Measurements from ENCODE around the gene TMEM154.

The TMEM154 gene

GRCh38 chr4:152588869-152589268 is 90.9 kb downstream of the TMEM154 start:
- H2AFZ ChIP-seq (ENCODE audit: low read depth, low read length), result no peak overlapping the region
- H3K4me3 ChIP-seq (ENCODE audit: low read length), result no peak overlapping the region
- H3K79me2 ChIP-seq (ENCODE audit: low read length), result no peaks in the 10 kb centered on the region
- TF ChIP-seq EZH2phosphoT487 (IDR thresholded peaks at IDR 0.05; ENCODE audit: low read depth), result no peak
- TF ChIP-seq CTCF (IDR thresholded peaks at IDR 0.05; ENCODE audit: low read depth, low read length), result no peak
- H3K27me3 ChIP-seq (ENCODE audit: low read depth, low read length), result peaks cover 10% of the 10 kb centered on the region; the same call in 1 of the 2 replicates
- peaks cover 36% of the 10 kb centered on the region for H3K4me1 ChIP-seq (ENCODE audit: low read length)
- H3K9me3 ChIP-seq (ENCODE audit: insufficient read depth, low read length), result no peaks in the 10 kb centered on the region
- H3K4me2 ChIP-seq (ENCODE audit: low read length), result no peak overlapping the region
- no peak overlapping the region for H3K27ac ChIP-seq (ENCODE audit: low read length)
- no peak overlapping the region for H3K9ac ChIP-seq (ENCODE audit: low read length)
- no peaks in the 10 kb centered on the region for H3K36me3 ChIP-seq (replicated peaks; ENCODE audit: low read depth, low read length)
- H4K20me1 ChIP-seq (ENCODE audit: insufficient read depth, low read length), result no peaks in the 10 kb centered on the region

- Histone ChIP-seq H3K27me3 (ENCODE audit: low read depth, low read length) (peaks cover 10% of the 10 kb centered on the region; the same call in 1 of the 2 replicates), H3K9ac (ENCODE audit: low read length) (no peak overlapping the region), H3K4me1 (ENCODE audit: low read length) (peaks cover 35% of the 10 kb centered on the region), H3K4me2 (ENCODE audit: low read length) (no peak overlapping the region), H4K20me1 (ENCODE audit: insufficient read depth, low read length) (no peaks in the 10 kb centered on the region), H3K27ac (ENCODE audit: low read length) (no peak overlapping the region), H2AFZ (ENCODE audit: low read depth, low read length) (no peak overlapping the region), H3K9me3 (ENCODE audit: insufficient read depth, low read length) (no peaks in the 10 kb centered on the region), H3K36me3 (replicated peaks; ENCODE audit: low read depth, low read length) (no peaks in the 10 kb centered on the region), H3K79me2 (ENCODE audit: low read length) (no peaks in the 10 kb centered on the region), H3K4me3 (ENCODE audit: low read length) (no peak overlapping the region)
- TF ChIP-seq CTCF (IDR thresholded peaks at IDR 0.05; ENCODE audit: low read depth, low read length) (no peak), EZH2phosphoT487 (IDR thresholded peaks at IDR 0.05; ENCODE audit: low read depth) (no peak)
Measured at GRCh38 chr4:152587127-152587526, 92.7 kb downstream of the TMEM154 start.

GRCh38 chr4:152586668-152587067 is 93.1 kb downstream of the TMEM154 start:
- H3K4me2 ChIP-seq (ENCODE audit: low read length), result no peak overlapping the region
- H3K4me3 ChIP-seq (ENCODE audit: low read length), result no peak overlapping the region
- H3K9ac ChIP-seq (ENCODE audit: low read length), result no peak overlapping the region

GRCh38 chr4:152585023-152585441 is 94.8 kb downstream of the TMEM154 start:
- TF ChIP-seq CTCF (IDR thresholded peaks at IDR 0.05; ENCODE audit: low read depth, low read length) (no peak), EZH2phosphoT487 (IDR thresholded peaks at IDR 0.05; ENCODE audit: low read depth) (no peak)
- Histone ChIP-seq H4K20me1 (ENCODE audit: insufficient read depth, low read length) (no peaks in the 10 kb centered on the region), H3K9me3 (ENCODE audit: insufficient read depth, low read length) (no peaks in the 10 kb centered on the region), H3K4me2 (ENCODE audit: low read length) (peak overlapping the region; percentile 81), H3K36me3 (replicated peaks; ENCODE audit: low read depth, low read length) (no peaks in the 10 kb centered on the region), H3K79me2 (ENCODE audit: low read length) (no peaks in the 10 kb centered on the region), H3K27ac (ENCODE audit: low read length) (peak overlapping the region; percentile 42), H3K4me1 (ENCODE audit: low read length) (peaks cover 26% of the 10 kb centered on the region), H3K27me3 (ENCODE audit: low read depth, low read length) (peaks cover 4% of the 10 kb centered on the region; the same call in 1 of the 2 replicates), H2AFZ (ENCODE audit: low read depth, low read length) (peak overlapping the region; percentile 98), H3K9ac (ENCODE audit: low read length) (peak overlapping the region; percentile 56), H3K4me3 (ENCODE audit: low read length) (peak overlapping the region; percentile 64)

More at GRCh38 chr4:152586668-152587067, 93.1 kb downstream of the TMEM154 start:
- H3K79me2 ChIP-seq (ENCODE audit: low read length), result no peaks in the 10 kb centered on the region
- H3K36me3 ChIP-seq (replicated peaks; ENCODE audit: low read depth, low read length), result no peaks in the 10 kb centered on the region
- no peak for TF ChIP-seq CTCF (IDR thresholded peaks at IDR 0.05; ENCODE audit: low read depth, low read length)
- TF ChIP-seq EZH2phosphoT487 (IDR thresholded peaks at IDR 0.05; ENCODE audit: low read depth), result no peak
- no peak overlapping the region for H3K27ac ChIP-seq (ENCODE audit: low read length)
- no peak overlapping the region for H2AFZ ChIP-seq (ENCODE audit: low read depth, low read length)
- peaks cover 10% of the 10 kb centered on the region; the same call in 1 of the 2 replicates for H3K27me3 ChIP-seq (ENCODE audit: low read depth, low read length)
- no peaks in the 10 kb centered on the region for H4K20me1 ChIP-seq (ENCODE audit: insufficient read depth, low read length)
- H3K4me1 ChIP-seq (ENCODE audit: low read length), result peaks cover 35% of the 10 kb centered on the region
- no peaks in the 10 kb centered on the region for H3K9me3 ChIP-seq (ENCODE audit: insufficient read depth, low read length)
